ENCODE results near the gene MATR3.
"Not testable (repeated sequence)": the region's sequence is repeated elsewhere in the genome, so short reads cannot be mapped to it uniquely, and the experiment has no call there.

Gene MATR3

DNA sequence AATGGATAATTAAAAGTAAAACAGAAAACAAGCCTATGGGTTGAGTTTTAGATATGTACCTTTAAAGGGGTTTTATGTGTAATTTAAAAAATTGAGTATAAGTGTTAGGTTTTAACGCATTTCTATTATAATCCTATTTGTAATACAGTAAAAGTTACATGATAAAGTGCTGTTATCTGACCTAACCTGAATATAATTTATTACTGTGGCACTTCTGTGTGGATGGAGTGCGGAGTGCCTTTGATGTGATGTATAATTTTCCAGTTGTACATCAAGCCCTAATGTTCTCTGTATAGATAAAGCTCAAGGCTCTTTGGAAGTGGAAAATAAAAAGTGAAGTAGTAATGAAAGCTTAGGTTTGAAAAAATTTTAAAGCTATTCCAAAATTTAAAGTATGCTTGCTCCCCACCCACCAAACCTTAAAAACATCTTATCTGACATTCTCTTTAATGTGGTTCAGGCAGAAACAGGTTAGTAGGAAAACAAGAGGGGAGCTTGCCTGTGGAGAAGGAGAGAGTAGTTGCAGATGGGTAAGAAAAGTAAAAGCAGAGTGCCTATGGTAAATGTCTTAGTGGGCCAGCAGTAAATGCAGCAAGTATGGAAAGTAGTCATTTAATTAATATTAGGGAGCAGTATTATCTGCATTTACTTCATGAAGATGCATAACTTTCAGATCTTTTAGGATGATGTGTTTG is 4.0 kb downstream of the MATR3 start:
- no peak for DNase-seq (ENCODE audit: low spot score)

DNA sequence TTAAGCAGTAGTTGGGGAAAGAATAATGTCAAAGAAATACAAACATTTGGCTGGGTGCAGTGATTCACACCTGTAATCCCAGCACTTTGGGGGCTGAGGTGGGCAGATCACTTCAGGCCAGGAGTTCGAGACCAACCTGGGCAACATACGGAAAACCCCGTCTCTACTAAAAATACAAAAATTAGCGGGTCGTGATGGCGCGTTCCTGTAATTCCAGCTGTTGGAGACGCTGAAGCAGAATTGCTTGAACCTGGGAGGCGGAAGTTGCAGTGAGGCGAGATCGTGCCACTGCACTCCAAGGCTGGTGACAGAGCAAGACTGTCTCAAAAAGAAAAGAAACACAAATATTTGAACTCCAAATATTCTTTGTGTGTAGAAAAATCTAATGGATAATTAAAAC is 4.7 kb downstream of the MATR3 start:
- no peak for DNase-seq (ENCODE audit: low spot score)

DNA sequence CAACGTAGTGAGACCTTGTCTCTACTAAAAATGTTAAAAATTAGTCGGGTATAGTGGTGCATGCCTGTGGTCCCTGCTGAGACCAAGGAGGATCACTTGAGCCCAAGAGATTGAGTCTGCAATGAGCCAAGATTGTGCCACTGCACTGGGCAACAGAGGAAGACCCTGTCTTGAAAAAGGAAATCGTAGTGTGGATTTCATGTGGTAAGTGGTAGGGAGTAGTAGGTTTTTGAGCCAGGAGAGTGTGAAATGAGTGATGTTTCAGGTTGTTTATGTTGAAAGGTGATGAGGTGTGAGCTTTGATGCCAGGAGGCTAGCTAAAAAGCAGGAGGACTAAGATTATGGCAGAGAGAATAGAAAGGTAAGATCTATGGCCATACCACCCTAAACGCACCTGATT is 5.9 kb downstream of the MATR3 start:
- DNase-seq (ENCODE audit: low spot score): no peak

DNA sequence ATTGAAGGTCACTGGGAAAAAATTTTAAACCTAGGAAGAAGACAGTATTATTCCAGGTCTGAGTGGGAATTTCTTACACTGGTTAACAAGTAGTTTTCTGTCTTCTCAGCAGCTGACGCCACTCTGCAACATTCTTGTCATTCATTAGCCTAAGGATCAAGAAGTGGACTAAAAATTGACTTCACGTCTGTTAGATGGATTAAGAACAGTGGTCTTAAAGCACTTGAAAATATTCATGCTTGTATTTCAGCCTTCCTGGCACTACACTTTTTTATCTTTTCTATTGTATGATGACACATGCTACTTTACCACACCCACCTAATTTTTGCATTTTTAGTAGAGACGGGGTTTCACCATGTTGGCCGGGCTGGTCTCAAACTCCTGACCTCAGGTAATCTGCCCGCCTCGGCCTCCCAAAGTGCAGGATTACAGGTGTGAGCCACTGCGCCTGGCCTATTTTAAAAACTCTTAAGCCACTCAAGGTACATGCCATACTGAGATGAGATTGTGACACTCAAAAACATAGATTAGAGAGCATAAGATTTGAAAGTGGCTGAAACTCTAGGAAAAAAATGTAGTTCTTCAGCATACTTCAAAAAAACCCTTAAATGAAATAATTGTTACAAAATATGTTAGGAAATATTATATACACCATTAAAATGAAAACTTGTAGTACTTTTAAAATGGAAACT is 8.4 kb downstream of the MATR3 start:
- no peak for DNase-seq (ENCODE audit: low spot score)

DNA sequence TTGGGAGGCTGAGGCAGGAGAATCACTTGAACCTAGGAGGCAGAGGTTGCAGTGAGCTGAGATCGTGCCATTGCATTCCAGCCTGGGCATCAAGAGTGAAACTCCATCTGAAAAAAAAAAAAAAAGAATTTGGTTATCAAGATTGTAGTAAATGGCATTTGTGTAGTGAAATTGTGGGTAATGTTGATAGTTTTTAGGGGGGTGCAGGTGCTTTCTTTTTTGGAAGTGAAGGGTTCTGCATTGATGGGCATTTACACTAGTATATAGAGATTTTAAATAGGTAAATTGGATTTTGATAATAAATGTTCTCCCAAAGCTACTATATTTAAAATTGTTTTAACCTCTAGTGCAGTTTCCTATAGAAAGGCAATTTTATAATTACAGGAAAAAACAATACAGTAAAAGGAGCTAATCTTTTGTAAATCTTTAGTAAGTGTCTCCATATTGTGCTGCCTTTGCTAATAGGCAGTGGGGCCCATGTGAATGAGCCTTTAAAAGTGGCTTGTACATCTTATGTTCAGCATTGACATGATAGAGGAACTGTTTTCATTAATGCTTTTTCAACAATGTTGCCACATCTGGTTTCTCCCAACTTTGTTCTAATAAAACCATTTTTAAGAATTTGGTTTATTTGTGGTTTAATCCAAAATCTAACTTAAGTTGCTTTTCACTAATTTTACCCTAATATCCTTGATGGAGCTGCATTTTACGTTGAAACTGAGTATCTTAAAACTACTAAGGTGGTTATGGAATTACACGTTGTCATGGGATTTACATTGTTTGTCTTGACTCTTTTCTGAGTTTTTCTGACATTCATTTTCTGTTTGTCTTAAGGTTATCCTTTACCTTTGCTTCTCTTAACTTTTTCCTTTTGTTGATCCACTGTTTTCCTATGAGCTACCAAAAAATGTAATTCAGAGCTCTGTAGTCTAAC is 11.1 kb downstream of the MATR3 start:
- DNase-seq (ENCODE audit: low spot score): no peak

DNA sequence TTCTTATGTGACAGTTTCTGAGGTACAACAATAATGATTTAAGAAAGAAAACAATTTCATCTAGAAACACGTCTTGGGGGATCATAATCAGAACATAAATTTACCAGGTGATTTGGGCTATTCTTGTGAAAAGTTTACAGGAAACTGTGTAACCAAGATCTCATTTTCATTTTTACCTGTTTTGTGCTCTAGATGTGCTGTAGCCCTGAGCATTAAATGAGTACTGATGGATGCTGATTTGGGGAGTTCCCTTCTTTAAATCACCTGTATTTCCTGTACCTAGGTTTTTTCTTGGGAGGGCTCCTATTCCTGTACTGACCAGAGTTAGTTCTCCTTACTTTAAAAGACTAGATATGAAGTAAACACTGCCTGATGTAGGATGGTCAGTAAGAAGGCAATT is 12.7 kb downstream of the MATR3 start:
- DNase-seq (ENCODE audit: low spot score): no peak

DNA sequence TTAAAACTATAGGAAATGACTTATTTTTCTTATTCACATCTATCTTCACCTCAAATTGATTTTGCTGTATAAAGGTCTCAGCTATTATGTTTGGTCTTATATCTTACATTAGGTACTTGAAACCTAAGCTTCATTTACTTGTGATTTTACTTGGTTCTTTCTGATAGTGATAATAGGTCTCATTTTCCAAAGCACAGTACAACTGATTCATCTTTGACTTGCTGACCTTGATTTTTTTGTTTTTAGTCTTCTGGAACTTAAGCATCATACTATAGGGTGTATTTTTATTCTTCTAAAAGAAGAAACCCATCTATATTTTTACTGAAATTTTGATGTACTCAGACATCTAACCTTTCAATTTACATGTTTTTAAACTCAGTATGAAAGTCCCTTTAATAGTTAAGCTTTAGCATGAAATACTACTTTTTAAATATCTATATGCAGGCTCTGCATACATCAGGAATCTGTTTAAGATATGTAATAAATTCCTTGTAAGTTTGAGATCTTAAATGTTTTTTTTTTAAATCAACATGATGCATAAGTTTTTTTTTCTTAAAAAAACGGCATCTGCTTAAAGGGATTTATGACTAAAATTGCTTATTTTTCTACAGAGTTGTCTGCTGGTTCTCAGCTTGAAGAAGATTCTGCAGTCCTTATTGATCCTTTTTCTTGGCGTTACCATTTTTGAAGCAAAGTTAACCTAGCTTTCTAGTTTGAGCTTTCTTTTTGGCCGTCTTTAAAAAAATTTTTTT is 13.3 kb downstream of the MATR3 start:
- no peak for DNase-seq (ENCODE audit: low spot score)

DNA sequence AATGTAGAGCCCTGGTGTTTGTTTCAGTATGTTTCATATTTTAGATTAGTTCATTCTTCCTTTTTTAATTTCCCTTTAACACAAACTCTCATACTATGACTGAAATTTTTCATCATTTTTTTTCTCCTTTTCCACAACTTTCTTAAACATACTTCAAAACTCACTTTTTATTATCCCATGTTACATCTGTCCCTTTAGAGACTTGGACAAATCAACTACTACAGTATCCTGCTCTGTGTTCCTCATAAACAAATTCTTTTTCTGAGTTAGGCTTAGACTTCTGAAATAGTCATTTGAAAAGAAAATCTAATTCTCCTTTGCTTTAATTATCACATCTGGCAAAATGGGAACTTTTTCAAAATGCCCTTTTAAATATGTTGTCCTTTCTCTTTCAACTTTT is 15.3 kb downstream of the MATR3 start:
- no peak for DNase-seq (ENCODE audit: low spot score)

DNA sequence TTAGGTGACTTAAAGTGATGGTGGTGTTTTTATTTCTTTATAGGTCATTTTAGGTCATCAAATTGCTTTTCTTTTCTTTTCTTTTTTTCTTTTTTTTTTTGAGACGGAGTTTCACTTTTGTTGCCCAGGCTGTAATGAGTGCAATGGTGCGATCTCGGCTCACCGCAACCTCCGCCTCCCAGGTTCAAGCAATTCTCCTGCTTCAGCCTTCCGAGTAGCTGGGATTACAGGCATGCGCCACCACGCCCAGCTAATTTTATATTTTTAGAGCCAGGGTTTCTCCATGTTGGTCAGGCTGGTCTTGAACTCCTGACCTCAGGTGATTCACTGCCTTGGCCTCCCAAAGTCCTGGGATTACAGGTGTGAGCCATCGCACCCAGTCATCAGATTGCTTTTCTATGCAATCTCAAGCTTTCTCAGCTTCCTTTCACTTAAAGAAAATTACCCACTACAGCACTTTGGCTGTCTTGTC is 17.2 kb downstream of the MATR3 start:
- peak; percentile 54 for DNase-seq (ENCODE audit: low spot score)

DNA sequence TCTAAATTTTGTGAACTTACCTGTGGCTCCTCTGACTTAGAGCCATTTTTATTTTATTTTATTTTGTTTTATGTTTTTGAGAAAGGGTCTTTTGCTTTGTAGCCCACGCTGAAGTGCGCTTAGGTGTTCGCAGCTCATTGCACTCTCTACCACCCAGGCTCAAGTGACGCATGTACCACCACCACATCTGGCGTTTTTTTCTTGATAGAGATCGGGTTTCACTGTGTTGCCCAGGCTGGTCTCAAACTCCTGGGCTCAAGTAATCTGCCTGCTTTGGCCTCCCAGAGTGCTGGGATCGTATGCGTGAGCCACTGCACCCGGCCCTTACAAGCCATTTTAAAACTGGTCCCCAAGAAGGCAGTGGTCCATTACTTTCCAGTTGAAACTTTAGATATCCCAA is 18.5 kb downstream of the MATR3 start:
- DNase-seq (ENCODE audit: low spot score): no peak

DNA sequence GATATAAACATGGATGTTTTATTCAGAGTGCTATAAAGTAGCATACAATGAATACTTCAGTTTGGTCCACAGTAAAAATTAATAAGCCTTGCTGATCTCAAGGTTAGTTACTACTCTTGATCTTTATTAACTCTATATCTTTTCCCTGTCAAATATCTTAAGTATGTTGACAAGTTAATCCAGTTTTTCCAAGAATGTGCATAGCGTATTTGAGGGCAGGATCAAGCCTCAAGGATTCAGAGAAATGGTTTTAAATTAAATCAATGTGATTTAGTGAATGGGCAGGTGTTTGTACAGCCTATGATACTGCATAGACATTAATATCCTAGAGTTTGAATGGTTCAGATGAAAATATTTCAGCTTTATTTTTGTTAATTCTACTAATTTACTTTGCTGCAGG is 20.7 kb downstream of the MATR3 start:
- DNase-seq (ENCODE audit: low spot score): no peak

DNA sequence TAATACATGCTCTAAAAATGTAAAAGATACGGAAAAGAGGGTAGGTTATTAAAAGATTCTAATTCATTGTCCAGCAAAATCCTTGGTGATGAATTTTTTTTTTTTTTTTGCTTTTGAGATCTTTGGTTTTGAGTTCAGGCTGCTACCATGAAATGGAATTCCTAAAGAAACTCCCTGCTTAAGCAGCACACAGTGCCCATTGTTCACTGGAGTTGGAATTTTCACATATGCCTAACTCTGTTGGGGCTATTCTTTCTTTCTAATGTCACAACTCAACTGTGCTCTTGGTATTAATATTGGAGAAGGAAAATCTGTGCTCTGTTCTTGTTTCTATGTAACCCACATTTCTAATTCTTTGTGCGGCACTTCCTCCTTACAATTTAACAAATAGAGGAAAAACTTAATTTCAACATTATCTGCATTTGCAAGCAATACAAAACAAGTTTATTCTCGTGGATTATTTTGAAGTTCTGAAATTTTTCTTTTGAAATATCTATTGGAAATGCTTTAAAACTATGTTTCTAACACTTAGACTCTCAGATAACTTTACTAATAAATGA is 21.6 kb downstream of the MATR3 start:
- no peak for DNase-seq (ENCODE audit: low spot score)

DNA sequence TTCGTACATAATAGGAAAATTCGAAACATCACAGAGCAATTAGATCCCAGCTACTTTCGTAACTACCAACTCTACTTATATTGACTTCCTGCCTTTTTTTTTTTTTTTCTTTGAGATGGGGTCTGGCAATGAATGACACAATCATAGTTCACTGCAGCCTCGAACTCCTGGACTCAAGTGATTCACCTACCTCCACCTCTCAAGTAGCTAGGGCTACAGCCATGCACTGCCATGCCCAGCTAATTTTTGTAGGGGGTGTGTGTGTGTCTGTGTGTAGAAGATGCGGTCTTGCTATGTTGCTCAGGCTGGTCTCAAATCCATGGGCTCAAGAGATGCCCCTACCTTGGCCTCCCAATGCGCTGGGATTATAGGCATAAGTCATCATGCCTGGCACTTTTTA is 42.3 kb downstream of the MATR3 start:
- DNase-seq (ENCODE audit: low spot score): no peak

DNA sequence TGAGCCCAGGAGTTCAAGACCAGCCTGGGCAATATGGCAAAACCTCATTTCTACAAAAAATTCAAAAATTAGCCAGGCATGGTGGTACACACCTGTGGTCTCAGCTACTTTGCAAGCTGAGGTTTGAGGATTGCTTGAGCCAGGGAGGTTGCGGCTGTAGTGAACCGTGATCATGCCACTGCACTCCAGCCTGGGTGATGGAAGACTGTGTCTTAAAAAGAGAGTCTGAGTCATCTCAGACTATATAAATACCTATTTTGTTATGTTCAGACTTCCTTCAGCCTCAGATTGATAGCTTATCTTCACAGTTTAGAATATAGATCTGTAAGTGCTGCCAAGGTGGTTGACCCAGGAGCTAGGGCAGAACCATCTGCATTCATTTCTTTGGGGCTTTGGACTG is 46.5 kb downstream of the MATR3 start:
- DNase-seq (ENCODE audit: low spot score): no peak

DNA sequence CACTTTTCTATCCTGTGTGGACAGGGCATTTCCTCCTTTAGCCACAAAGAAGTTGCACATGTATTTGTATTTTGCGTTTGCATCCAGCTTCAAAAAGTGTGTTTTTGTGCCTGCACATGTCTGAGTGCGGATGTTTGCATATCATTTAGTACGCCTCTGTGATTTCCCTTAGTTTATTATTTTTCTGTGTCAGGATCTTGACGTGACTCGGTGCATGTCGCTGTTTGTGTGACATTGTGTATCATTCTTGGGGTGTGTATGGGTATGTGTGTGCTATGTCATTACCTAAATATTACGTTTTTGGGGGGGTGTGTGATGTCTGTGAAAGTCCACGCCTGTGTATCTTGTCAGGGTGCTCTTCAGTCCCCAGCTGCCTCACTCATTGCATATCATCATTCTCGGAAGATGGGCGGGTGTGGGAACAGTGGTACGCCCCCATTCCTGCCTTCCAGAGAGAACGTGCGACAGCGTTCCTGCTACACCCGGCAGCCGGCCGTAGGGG is 47.7 kb downstream of the MATR3 start:
- no peak for DNase-seq (ENCODE audit: low spot score)

DNA sequence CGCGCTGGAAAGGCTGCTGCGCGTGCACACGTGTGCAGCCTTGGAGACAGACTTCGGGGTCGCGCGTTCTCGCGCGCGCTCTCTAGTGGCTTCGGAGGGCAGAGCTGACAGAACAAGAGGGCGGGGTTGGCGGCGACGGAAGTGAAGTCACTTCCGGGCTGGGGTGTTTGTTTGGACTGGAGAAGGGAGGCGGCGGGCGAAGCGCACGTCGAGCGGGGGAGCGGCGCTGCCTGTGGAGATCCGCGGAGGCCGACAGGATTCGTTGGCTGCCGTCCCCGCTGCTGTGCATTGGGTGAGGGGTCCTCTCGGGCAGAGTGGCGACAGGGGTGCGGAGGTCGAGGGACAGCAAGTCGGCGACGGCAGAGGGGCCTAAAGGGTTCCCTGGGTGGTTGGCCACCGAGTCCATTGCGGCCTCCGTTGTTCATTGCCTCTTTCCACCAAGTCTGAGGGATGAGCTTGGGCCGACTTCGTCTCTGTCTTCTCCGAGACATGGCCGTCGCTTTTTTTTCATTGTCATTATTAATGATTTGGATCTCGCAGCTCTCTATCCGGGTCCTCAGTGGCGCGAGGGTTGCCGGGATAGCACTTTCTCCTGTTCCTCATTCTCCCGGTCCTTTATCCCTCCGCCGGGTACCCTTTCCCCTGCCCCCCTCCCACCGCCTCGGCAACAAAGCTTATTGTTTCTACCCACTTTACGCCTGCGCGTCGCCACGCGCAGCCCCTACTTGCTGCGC is 48.3 kb downstream of the MATR3 start, which contains the start of gene PAIP2:
Gene PAIP2, plus strand, starts transcription at position 166 of the 734 bp plus-strand sequence. CDS start 21,931 bp downstream, outside the sequence.
- DNase-seq (ENCODE audit: low spot score): peak; percentile 98

DNA sequence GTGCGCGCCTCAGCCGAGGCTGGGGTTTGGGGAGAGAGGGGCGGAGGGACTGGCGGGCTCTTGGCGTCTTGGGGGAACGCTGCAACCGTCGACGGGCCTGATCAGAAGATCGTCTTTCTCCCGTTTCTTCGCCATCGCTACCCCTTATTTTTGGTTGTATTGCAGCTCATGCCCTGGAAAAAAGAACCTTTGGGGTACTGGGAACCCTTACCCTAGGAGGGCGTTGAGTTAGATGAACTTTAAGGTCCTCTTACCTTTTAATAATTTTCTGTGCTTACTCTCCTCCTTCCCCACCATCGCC is 48.8 kb downstream of the MATR3 start:
- no peak for DNase-seq (ENCODE audit: low spot score)

DNA sequence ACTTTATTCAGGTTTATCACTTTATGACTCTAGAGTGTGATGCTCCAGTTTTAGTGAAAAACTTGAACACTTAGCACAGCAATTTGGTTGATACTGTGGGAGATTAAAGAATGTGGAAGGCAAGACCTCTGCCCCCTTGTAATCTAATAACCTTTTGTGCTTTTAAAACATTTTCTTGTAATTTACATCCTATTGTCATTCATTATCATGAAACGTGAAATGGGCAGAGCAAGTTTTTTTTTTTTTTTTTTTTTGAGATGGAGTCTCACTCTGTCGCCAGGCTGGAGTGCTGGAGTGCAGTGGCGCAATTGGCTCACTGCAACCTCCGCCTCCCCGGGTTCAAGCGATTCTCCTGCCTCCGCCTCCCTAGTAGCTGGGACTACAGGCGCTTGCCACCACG is 49.9 kb downstream of the MATR3 start:
- no peak for DNase-seq (ENCODE audit: low spot score)

DNA sequence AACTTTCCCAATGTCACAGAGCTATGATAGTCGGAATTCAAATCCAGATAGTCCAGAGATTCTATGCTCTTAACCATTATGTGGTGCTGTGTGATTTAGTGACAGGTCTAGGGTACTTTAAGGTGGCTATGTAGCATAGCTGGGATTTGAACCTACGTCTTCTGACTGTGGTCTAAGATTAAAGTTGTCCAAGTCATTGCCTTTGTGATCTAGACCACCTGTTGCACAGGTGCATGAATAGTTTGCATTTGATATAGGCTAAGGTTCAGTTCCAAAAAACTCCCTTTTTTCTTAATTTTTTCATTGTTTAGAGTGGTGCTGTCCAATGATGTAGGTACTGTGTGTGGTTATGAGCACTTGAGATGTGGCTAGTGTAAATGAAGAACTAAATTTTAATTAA is 50.6 kb downstream of the MATR3 start:
- DNase-seq (ENCODE audit: low spot score): no peak

DNA sequence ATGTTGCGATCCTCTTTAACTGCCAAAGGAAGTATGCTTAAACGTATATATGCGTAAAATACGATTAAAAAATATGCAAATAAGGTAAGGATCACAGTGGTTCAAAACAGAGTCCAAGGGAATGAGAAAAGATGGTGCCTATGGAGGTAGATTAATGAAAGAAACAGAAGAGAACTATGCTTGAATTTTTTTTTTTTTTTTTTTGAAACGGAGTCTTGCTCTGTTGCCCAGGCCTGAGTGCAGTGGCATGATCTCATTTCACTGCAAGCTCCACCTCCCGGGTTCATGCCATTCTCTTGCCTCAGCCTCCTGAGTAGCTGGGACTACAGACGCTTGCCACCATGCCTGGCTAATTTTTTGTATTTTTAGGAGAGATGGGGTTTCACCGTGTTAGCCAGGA is 51.9 kb downstream of the MATR3 start:
- not testable (repeated sequence) for DNase-seq (ENCODE audit: low spot score)

DNA sequence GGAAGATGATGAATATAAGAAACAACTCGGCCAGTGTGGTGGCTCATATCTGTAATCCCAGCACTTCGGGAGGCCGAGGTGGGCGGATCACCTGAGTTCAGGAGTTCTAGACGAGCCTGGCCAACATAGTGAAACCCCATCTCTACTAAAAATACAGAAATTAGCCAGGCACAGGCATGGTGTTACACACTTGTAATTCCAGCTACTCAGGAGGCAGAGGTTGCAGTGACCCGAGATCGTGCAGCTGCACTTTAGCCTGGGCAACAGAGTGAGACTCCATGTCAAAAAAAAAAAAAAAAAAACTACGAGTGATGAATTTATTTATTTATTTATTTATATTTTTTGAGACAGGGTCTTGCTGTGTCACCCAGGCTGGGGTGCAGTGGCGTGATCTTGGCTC is 54.3 kb downstream of the MATR3 start:
- not testable (repeated sequence) for DNase-seq (ENCODE audit: low spot score)

Measured in RKO (cell line).